ENCODE results near the gene SGIP1.

DNA sequence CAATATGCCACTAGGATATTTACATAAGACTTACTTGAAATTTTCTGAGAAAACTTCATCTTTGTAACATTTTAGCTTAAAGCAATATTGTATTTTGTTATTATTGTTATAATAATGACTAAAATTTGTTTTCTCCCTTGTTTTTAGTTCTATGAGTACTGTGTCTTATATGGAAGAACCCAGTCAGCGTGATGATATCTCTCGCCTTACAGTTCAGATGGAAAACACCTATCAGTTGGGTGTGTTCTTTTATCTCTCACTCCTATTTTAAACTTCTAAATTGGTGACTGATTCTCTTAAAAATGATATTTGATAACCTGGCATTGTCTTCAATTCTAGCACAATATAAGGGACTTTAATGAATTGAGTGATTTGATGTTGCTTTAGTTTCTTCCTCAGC, 236.3 kb downstream of the SGIP1 start:
- TF ChIP-seq EZH2 (IDR thresholded peaks at IDR 0.05; ENCODE audit: low read depth, unreplicated experiment) = no peak
- TF ChIP-seq, protein P1, sequence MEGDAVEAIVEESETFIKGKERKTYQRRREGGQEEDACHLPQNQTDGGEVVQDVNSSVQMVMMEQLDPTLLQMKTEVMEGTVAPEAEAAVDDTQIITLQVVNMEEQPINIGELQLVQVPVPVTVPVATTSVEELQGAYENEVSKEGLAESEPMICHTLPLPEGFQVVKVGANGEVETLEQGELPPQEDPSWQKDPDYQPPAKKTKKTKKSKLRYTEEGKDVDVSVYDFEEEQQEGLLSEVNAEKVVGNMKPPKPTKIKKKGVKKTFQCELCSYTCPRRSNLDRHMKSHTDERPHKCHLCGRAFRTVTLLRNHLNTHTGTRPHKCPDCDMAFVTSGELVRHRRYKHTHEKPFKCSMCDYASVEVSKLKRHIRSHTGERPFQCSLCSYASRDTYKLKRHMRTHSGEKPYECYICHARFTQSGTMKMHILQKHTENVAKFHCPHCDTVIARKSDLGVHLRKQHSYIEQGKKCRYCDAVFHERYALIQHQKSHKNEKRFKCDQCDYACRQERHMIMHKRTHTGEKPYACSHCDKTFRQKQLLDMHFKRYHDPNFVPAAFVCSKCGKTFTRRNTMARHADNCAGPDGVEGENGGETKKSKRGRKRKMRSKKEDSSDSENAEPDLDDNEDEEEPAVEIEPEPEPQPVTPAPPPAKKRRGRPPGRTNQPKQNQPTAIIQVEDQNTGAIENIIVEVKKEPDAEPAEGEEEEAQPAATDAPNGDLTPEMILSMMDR (conservative IDR thresholded peaks at IDR 0.05; ENCODE audit: low read depth in 2 of 2) = no peak
- TF ChIP-seq STAT1 (IDR thresholded peaks at IDR 0.05; ENCODE audit: unreplicated experiment) = no peak
- no peak for TF ChIP-seq JUNB (IDR thresholded peaks at IDR 0.05; ENCODE audit: unreplicated experiment)
- no peak for TF ChIP-seq EZH2phosphoT487 (IDR thresholded peaks at IDR 0.05; ENCODE audit: unreplicated experiment)
- no peak for TF ChIP-seq NANOG (IDR thresholded peaks at IDR 0.05; ENCODE audit: borderline replicate concordance)
- no peak for TF ChIP-seq POLR2AphosphoS5 (IDR thresholded peaks at IDR 0.05; ENCODE audit: low read depth)
- TF ChIP-seq, protein P2, sequence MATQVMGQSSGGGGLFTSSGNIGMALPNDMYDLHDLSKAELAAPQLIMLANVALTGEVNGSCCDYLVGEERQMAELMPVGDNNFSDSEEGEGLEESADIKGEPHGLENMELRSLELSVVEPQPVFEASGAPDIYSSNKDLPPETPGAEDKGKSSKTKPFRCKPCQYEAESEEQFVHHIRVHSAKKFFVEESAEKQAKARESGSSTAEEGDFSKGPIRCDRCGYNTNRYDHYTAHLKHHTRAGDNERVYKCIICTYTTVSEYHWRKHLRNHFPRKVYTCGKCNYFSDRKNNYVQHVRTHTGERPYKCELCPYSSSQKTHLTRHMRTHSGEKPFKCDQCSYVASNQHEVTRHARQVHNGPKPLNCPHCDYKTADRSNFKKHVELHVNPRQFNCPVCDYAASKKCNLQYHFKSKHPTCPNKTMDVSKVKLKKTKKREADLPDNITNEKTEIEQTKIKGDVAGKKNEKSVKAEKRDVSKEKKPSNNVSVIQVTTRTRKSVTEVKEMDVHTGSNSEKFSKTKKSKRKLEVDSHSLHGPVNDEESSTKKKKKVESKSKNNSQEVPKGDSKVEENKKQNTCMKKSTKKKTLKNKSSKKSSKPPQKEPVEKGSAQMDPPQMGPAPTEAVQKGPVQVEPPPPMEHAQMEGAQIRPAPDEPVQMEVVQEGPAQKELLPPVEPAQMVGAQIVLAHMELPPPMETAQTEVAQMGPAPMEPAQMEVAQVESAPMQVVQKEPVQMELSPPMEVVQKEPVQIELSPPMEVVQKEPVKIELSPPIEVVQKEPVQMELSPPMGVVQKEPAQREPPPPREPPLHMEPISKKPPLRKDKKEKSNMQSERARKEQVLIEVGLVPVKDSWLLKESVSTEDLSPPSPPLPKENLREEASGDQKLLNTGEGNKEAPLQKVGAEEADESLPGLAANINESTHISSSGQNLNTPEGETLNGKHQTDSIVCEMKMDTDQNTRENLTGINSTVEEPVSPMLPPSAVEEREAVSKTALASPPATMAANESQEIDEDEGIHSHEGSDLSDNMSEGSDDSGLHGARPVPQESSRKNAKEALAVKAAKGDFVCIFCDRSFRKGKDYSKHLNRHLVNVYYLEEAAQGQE (IDR thresholded peaks at IDR 0.05; ENCODE audit: unreplicated experiment) = no peak
- no peak for TF ChIP-seq ZNF331 (CRISPR knock-in tag; IDR thresholded peaks at IDR 0.05; ENCODE audit: low read depth)
- no peak for TF ChIP-seq CREB1 (CRISPR knock-in tag; IDR thresholded peaks at IDR 0.05; ENCODE audit: low read depth)
- TF ChIP-seq, protein P3, sequence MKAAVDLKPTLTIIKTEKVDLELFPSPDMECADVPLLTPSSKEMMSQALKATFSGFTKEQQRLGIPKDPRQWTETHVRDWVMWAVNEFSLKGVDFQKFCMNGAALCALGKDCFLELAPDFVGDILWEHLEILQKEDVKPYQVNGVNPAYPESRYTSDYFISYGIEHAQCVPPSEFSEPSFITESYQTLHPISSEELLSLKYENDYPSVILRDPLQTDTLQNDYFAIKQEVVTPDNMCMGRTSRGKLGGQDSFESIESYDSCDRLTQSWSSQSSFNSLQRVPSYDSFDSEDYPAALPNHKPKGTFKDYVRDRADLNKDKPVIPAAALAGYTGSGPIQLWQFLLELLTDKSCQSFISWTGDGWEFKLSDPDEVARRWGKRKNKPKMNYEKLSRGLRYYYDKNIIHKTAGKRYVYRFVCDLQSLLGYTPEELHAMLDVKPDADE (IDR thresholded peaks at IDR 0.05) = no peak
- TF ChIP-seq ZNF114 (CRISPR knock-in tag; IDR thresholded peaks at IDR 0.05) = no peak

Measured in GM23338 (cell line).